Fibroblast of lung (primary cell): ENCODE results near the gene ACVR1C.

ENCODE experiments used
- CTCF ChIP-seq, 2 donors: IDR thresholded peaks in 1 of 2; conservative IDR thresholded peaks in 1 of 2; 1 replicate in 1 of 2; 2 replicates in 1 of 2; pipeline ENCODE4 v1.5.1; 2011 to 2012; ENCODE audit warnings: low read length in 2 of 2, control low read depth in 1 of 2, inconsistent platforms in 1 of 2, low read depth in 1 of 2, mild to moderate bottlenecking in 1 of 2
- EZH2 ChIP-seq: IDR thresholded peaks from 2 replicates; pipeline ENCODE4 v1.5.1; 2012; ENCODE audit warnings: low read length, control low read depth, mild to moderate bottlenecking; ENCODE audit errors: missing control alignments

DNA sequence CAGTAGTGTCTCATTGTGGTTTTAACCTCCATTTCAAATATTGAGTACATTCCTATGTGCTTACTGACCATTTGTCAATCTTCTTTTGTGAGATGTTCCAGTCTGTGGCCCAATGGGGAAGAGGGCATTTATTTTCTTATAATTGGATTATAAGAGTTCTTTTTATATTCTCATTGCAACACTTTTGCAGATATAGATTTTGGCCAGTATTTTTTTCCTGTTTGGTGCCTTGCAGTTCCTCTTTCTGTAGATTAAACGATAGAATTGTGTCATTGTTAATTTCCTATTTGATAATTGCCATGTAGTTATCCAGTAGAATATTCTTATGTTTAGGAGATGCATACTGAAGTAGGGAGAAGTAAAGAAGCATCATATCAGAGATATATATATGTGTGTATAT lies 128.3 kb downstream of the ACVR1C start:
- TF ChIP-seq CTCF (conservative IDR thresholded peaks at IDR 0.05 in 1 of 2, IDR thresholded peaks at IDR 0.05 in 1 of 2; ENCODE audit: low read depth in 1 of 2, low read length in 2 of 2) (no peak), EZH2 (no peak)
